DMS114 treated with DMSO at 0.1 percent for 48 hours (cell line): ENCODE data around the gene C5AR2.
A peak's percentile ranks its signal among the peaks of the same experiment; 100 is the strongest.
"Not testable (repeated sequence)": the region's sequence is repeated elsewhere in the genome, so short reads cannot be mapped to it uniquely, and the experiment has no call there.

Experiments used
- DNase-seq: peaks from one replicate; lab custom pipeline; 2025; ENCODE audit not compliant: unreplicated experiment; lab: John Stamatoyannopoulos, UW

C5AR2 gene

GRCh38 chr19:47331931-47332547 lies at the start of gene C5AR2:
Gene C5AR2, plus strand, starts transcription at chr19:47332175. Its CDS starts 8,625 bp downstream, at chr19:47340800.
- no peak for DNase-seq

GRCh38 chr19:47283405-47284059 lies 48.4 kb upstream of the C5AR2 start:
- DNase-seq, result no peak

- peak; percentile 43 for DNase-seq
Measured at GRCh38 chr19:47284324-47284899, 47.6 kb upstream of the C5AR2 start.

GRCh38 chr19:47296036-47296435 lies 35.9 kb upstream of the C5AR2 start:
- DNase-seq, result peak; percentile 30

GRCh38 chr19:47300867-47301266 lies 31.1 kb upstream of the C5AR2 start:
- DNase-seq, result not testable (repeated sequence)

GRCh38 chr19:47302249-47302648 lies 29.7 kb upstream of the C5AR2 start:
- DNase-seq, result no peak

GRCh38 chr19:47303966-47304365 lies 28.0 kb upstream of the C5AR2 start:
- no peak for DNase-seq

- DNase-seq, result peak; percentile 56
Measured at GRCh38 chr19:47305309-47305751, 26.6 kb upstream of the C5AR2 start.

- no peak for DNase-seq
Measured at GRCh38 chr19:47306303-47306702, 25.7 kb upstream of the C5AR2 start.

- DNase-seq, result no peak
Measured at GRCh38 chr19:47309038-47309437, 22.9 kb upstream of the C5AR2 start.

- no peak for DNase-seq
Measured at GRCh38 chr19:47309608-47310007, 22.4 kb upstream of the C5AR2 start, which contains the start of gene C5AR1. Gene C5AR1, plus strand, starts transcription at chr19:47309861. Its CDS starts 35 bp downstream, at chr19:47309896.

GRCh38 chr19:47310323-47310722 lies 21.7 kb upstream of the C5AR2 start:
- DNase-seq, result no peak

- DNase-seq, result no peak
Measured at GRCh38 chr19:47310819-47311218, 21.2 kb upstream of the C5AR2 start.

GRCh38 chr19:47312366-47313006 lies 19.5 kb upstream of the C5AR2 start:
- DNase-seq, result no peak

GRCh38 chr19:47313754-47314295 lies 18.1 kb upstream of the C5AR2 start:
- DNase-seq, result no peak

- DNase-seq, result no peak
Measured at GRCh38 chr19:47315125-47315821, 16.7 kb upstream of the C5AR2 start.

- DNase-seq, result no peak
Measured at GRCh38 chr19:47316513-47316912, 15.5 kb upstream of the C5AR2 start.

GRCh38 chr19:47319923-47320871 lies 11.8 kb upstream of the C5AR2 start:
- no peak for DNase-seq

GRCh38 chr19:47321630-47322029 lies 10.3 kb upstream of the C5AR2 start:
- DNase-seq, result no peak

GRCh38 chr19:47322058-47322457 lies 9.9 kb upstream of the C5AR2 start:
- DNase-seq, result no peak
